Common myeloid progenitor, CD34-positive (primary cell): ENCODE data around the gene CEP131.

ENCODE experiments used
- CTCF ChIA-PET: fragments of 350-600 bp; sonication (Branson Sonifier 250); formaldehyde crosslinking; loops from one replicate; lab custom pipeline; 2021; ENCODE audit warnings: antibody characterized with exemption; lab: Charles Lee
- POLR2A ChIA-PET: fragments of 350-600 bp; sonication (Branson Sonifier 250); formaldehyde crosslinking; loops from one replicate; lab custom pipeline; 2021; ENCODE audit warnings: antibody characterized with exemption; lab: Charles Lee
- DNase-seq, 3 donors: peaks; one replicate each; pipeline versions ENCODE4 v3.0.0 to v3.0.0-alpha.2; 2013
- H3K27ac ChIP-seq, 2 experiments: 1 replicate in 1 of 2; 2 replicates in 1 of 2; pipeline ENCODE4 v1.7.0; 2013; ENCODE audit warnings: inconsistent platforms in 2 of 2, low read length in 2 of 2, mild to moderate bottlenecking in 2 of 2, low read depth in 1 of 2, moderate library complexity in 1 of 2; ENCODE audit not compliant: severe bottlenecking in 2 of 2, insufficient read depth in 1 of 2, poor library complexity in 1 of 2
- H3K27me3 ChIP-seq, 5 experiments: replicated peaks in 2 of 5; 1 replicate in 3 of 5; 2 replicates in 2 of 5; pipeline versions ENCODE4 v1.6.1 to v1.7.0; 2013; ENCODE audit warnings: low read length in 4 of 5, mild to moderate bottlenecking in 2 of 5, moderate library complexity in 2 of 5, inconsistent platforms in 1 of 5; ENCODE audit not compliant: insufficient read depth in 5 of 5, control insufficient read depth in 4 of 5
- H3K36me3 ChIP-seq, 4 experiments: 1 replicate in 2 of 4; 2 replicates in 2 of 4; pipeline versions ENCODE4 v1.6.1 to v1.7.0; 2013; ENCODE audit warnings: low read length in 3 of 4, control low read depth in 1 of 4, mild to moderate bottlenecking in 1 of 4; ENCODE audit not compliant: control insufficient read depth in 4 of 4, insufficient read depth in 4 of 4
- H3K4me1 ChIP-seq, 4 experiments: 1 replicate in 3 of 4; 2 replicates in 1 of 4; pipeline versions ENCODE4 v1.6.1 to v1.7.1; 2013; ENCODE audit warnings: low read length in 3 of 4, mild to moderate bottlenecking in 3 of 4, control low read depth in 1 of 4, inconsistent platforms in 1 of 4, moderate library complexity in 1 of 4; ENCODE audit not compliant: control insufficient read depth in 4 of 4, insufficient read depth in 4 of 4; ENCODE audit errors: control extremely low read depth in 1 of 4
- H3K4me3 ChIP-seq, 7 experiments: 1 replicate in 4 of 7; 2 replicates in 3 of 7; pipeline versions ENCODE4 v1.5.1 to v1.7.0; 2013; ENCODE audit warnings: mild to moderate bottlenecking in 7 of 7, low read length in 6 of 7, moderate library complexity in 6 of 7, inconsistent platforms in 2 of 7, low read depth in 2 of 7, control low read depth in 1 of 7; ENCODE audit not compliant: insufficient read depth in 4 of 7, control insufficient read depth in 1 of 7; ENCODE audit errors: extremely low read depth in 1 of 7
- H3K9me3 ChIP-seq, 5 experiments: 1 replicate in 4 of 5; 2 replicates in 1 of 5; pipeline versions ENCODE4 v1.6.1 to v1.7.1; 2013; ENCODE audit warnings: low read length in 4 of 5, mild to moderate bottlenecking in 2 of 5, inconsistent platforms in 1 of 5, low read depth in 1 of 5, moderate library complexity in 1 of 5; ENCODE audit not compliant: control insufficient read depth in 4 of 5, insufficient read depth in 2 of 5; ENCODE audit errors: control extremely low read depth in 1 of 5
- WGBS: methylation state at CpG from one replicate; pipeline ENCODE4 v1.1.5; 2013; ENCODE audit not compliant: insufficient coverage; 5-methylcytosine and 5-hydroxymethylcytosine counted together

CEP131 gene

DNA sequence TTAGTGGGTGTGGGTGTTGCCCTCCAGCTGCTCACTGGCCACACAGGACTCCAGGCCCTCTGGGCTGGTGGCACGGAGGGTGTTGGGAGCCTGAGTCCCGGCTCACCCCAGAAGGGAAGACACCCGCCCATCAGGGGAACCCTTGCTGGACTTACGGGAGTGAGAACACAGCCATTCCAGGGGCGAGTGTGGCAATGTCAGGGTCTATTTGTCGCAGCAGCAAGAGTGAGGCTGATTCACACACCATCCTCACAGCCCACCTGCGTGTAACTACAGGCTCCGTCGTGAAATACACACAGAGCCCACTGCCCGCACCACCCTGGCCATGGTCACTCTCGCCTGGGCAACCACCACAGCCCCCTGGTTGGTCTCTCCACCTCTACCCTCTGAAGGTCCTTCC is 39.0 kb downstream of the CEP131 start:
- no peaks in the 10 kb centered on the region for H3K9me3 ChIP-seq
- peaks cover 0 to 22% (median 0%) of the 10 kb centered on the region in 5 experiments for H3K27me3 ChIP-seq
- DNase-seq: no peak
- H3K4me3 ChIP-seq: no peak overlapping the region
- H3K27ac ChIP-seq: no peak overlapping the region
- POLR2A ChIA-PET: no interaction called here
- peaks cover 0 to 3% (median 1%) of the 10 kb centered on the region in 4 experiments for H3K36me3 ChIP-seq
- no peaks in the 10 kb centered on the region for H3K4me1 ChIP-seq
- 97% methylated on average over 11 of the region's 11 CpGs for WGBS
- CTCF ChIA-PET: no interaction called here

DNA sequence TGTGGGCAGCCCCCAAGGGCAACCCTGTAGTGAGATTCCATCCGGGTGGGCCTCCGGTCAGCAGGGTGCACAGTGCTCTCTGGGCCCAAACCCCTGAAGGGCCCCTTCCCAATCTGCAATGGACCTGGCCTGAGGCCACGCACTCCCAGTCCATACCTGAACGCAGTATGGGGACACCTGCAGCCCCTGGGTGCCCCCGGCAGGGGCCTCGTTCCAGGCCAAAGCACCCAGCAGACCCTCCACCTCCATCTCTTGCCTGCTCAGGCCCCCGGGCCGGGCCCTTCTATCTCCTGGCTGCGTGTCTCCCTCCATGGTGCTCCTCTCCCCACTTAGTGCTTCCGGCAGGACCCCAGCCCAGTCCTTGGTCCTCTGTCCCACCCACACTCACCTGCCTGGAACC is 39.4 kb downstream of the CEP131 start:
- Histone ChIP-seq H3K27me3 (peaks cover 0 to 22% (median 0%) of the 10 kb centered on the region in 5 experiments), H3K27ac (no peak overlapping the region), H3K36me3 (no peaks in the 10 kb centered on the region), H3K4me3 (no peak overlapping the region), H3K4me1 (no peaks in the 10 kb centered on the region), H3K9me3 (no peaks in the 10 kb centered on the region)
- ChIA-PET POLR2A (no interaction called here), CTCF (no interaction called here)
- DNase-seq: no peak
- WGBS: 96% methylated on average over 9 of the region's 10 CpGs

DNA sequence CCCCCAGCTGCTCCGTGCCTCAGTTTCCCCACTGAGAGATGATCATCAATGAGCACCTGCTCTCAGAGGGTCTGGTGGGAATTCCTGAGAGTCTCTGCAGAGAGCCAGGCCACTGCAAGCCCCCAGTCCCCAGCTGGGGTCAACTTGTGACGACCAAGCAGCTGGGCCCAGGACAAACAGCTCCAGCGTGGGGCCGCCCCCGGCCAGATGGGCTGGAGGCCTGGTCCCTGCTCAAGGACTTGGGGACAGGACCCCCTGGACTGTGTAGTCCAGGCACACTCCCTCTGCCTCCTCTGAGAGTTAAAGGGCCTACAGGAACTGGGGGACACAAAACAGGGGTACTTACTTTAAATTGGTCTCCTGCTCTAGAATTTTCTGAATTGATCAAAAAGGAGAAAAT is 40.2 kb downstream of the CEP131 start:
- no peak for DNase-seq
- no peak overlapping the region for H3K4me3 ChIP-seq
- ChIA-PET CTCF (interaction anchor here (1.0 to 1.5 kb wide), 3 partner anchors 9 to 34 kb away, joined by 3 to 4 read pairs (median 3); no protein-coding TSS in a partner anchor), POLR2A (no interaction called here)
- H3K9me3 ChIP-seq: no peaks in the 10 kb centered on the region
- 98% methylated on average over 5 of the region's 5 CpGs for WGBS
- no peaks in the 10 kb centered on the region for H3K4me1 ChIP-seq
- no peaks in the 10 kb centered on the region for H3K36me3 ChIP-seq
- peaks cover 0 to 22% (median 0%) of the 10 kb centered on the region in 5 experiments for H3K27me3 ChIP-seq
- H3K27ac ChIP-seq: no peak overlapping the region

DNA sequence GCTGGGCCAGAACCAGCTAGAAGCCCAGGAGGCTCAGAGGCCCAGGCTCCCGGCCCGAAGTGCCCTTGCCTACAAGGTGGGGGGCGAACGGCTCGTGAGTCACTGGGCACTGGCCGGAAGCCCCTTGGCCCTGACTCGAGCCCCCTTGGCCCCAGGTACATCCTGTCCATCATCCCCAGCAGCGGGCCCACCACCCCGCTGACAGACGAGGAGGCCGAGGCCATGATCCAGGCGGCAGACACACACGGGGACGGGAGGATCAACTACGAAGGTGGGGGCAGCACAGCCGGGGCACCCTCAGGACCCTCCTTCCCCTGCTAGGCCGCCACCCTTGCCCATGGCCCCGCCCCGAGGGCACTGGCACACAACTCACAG is 41.0 kb downstream of the CEP131 start:
- ChIA-PET CTCF (interaction anchor here (1.0 to 1.5 kb wide), 3 partner anchors 10 to 35 kb away, joined by 3 to 4 read pairs (median 3); no protein-coding TSS in a partner anchor), POLR2A (no interaction called here)
- Histone ChIP-seq H3K27me3 (peaks cover 0 to 22% (median 0%) of the 10 kb centered on the region in 5 experiments), H3K36me3 (no peaks in the 10 kb centered on the region), H3K27ac (no peak overlapping the region), H3K9me3 (no peaks in the 10 kb centered on the region), H3K4me3 (no peak overlapping the region), H3K4me1 (no peaks in the 10 kb centered on the region)
- 92% methylated on average over 19 of the region's 19 CpGs for WGBS
- DNase-seq: no peak

DNA sequence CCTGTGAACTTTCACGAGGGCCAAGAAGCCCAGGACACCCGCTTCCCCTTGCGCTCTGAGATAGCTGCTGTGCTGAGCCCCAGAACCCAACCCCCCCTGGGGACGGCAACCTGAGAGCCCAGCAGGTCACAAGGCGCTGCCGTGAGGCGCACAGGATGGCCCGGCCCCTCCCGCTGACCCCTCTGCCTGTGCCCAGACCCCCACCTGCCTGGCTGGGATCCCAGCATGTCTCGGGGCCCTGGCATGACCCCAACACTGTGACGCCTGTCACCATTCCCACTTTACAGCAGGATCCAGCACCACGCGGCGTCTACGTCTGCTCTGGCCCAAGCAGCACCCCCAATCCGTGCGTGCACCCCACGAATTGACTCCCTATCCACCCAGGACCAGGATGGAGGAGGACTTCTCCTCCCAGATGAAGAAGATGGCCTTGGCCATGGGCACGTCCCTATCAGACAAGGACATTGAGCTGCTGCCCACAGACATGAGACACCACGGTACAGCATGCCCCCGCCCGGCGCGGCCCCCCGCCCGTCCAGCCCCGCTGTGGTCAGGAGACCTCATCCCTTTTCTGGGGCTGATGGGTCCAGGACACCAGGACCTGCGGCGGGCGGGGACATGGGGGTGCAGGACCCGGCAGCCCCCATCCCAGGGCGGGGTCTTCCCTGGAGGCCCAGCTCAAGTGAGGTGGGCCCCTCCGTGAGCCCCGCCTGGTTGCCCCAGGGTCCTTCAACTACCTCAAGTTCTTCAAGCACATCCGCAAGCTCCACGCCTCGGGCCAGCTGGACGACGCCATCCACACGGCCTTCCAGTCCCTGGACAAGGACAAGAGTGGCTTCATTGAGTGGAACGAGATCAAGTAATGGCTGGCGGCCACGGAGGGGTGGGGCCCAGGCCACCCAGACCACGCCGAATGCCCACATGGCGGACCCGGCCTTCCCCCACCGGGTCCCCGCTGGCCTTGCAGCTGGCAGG is 41.6 kb downstream of the CEP131 start:
- H3K27me3 ChIP-seq: peaks cover 0 to 22% (median 0%) of the 10 kb centered on the region in 5 experiments
- no peaks in the 10 kb centered on the region for H3K4me1 ChIP-seq
- CTCF ChIA-PET: interaction anchor here (1.4 to 2.3 kb wide), 3 partner anchors 11 to 38 kb away, joined by 3 to 11 read pairs (median 4); no protein-coding TSS in a partner anchor
- 96% methylated on average over 35 of the region's 49 CpGs for WGBS
- DNase-seq: no peak
- no peaks in the 10 kb centered on the region for H3K36me3 ChIP-seq
- no peaks in the 10 kb centered on the region for H3K9me3 ChIP-seq
- H3K27ac ChIP-seq: no peak overlapping the region
- POLR2A ChIA-PET: no interaction called here
- H3K4me3 ChIP-seq: no peak overlapping the region

DNA sequence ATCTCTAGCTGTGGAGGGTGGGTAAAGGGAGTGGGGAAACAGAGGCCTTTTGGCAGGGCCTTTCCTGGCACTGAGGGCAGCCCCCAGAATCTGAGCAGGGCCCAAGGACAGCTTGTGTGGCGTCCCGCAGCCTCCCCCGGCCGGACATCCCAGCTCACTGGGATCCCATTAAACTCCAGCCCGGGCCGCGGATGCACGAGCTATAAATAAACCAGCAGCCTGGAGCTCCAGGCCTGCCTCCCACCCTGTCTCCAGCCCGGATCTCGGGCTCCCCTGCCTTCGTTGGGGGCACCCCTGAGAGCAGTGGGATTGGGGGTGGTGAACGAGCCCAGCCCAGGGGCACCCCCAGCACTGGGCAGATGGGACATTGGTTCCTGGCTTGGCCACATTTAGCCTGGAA is 42.9 kb downstream of the CEP131 start:
- Histone ChIP-seq H3K36me3 (no peaks in the 10 kb centered on the region), H3K4me1 (no peaks in the 10 kb centered on the region), H3K9me3 (peaks cover 0 to 3% (median 0%) of the 10 kb centered on the region in 5 experiments), H3K27ac (no peak overlapping the region), H3K4me3 (no peak overlapping the region), H3K27me3 (peaks cover 0 to 16% (median 0%) of the 10 kb centered on the region in 5 experiments)
- DNase-seq: no peak
- CTCF ChIA-PET: interaction anchor here (0.8 to 2.3 kb wide), 2 partner anchors 21 to 37 kb away, joined by 5 to 11 read pairs; no protein-coding TSS in a partner anchor
- 91% methylated on average over 12 of the region's 12 CpGs for WGBS
- POLR2A ChIA-PET: interaction anchor here (0.7 kb wide), 1 partner anchor 18 kb away, joined by 4 read pairs; no protein-coding TSS in a partner anchor

DNA sequence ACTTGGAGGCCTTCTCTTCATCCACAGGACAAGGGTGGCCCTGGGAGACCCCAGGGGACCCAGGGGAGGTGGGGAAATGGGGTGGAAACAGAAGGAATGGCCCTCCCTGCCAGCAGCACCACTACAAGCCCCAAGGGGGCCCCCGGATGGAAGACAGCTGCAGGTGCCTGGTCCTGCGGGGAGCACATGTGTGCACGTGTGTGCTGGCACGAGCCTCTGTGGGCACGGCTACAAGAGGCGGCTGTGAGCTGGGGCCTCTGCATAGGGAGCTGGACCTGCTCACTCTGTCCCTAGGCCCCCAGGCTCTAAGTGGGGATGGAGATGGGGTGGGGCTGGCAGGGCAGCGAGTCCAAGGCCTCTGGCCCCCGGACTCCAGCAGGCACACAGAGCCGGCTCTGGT is 43.5 kb downstream of the CEP131 start:
- POLR2A ChIA-PET: no interaction called here
- H3K36me3 ChIP-seq: no peaks in the 10 kb centered on the region
- CTCF ChIA-PET: interaction anchor here (1.5 to 2.3 kb wide), 2 partner anchors 32 to 36 kb away, joined by 3 to 11 read pairs; no protein-coding TSS in a partner anchor
- peaks cover 0 to 10% (median 0%) of the 10 kb centered on the region in 5 experiments for H3K27me3 ChIP-seq
- DNase-seq: no peak
- no peak overlapping the region for H3K27ac ChIP-seq
- 93% methylated on average over 8 of the region's 9 CpGs for WGBS
- H3K4me3 ChIP-seq: no peak overlapping the region
- H3K9me3 ChIP-seq: peaks cover 0 to 3% (median 0%) of the 10 kb centered on the region in 5 experiments
- H3K4me1 ChIP-seq: no peaks in the 10 kb centered on the region
